ENCODE data around the gene B9D1.

- TF ChIP-seq CTCF (conservative IDR thresholded peaks at IDR 0.05 in 1 of 2, IDR thresholded peaks at IDR 0.05 in 1 of 2; ENCODE audit: extremely low read depth in 1 of 2, insufficient read depth in 1 of 2, low read depth in 1 of 2, low read length in 2 of 2) (no peak), EZH2 (IDR thresholded peaks at IDR 0.05; ENCODE audit: borderline replicate concordance, low read length) (no peak)
Observed at GRCh38 chr17:19343671-19344151, 18.8 kb downstream of the B9D1 start.

Measured in mammary epithelial cell (primary cell).